Activated CD8-positive, alpha-beta T cell treated with anti-CD3 and anti-CD28 coated beads for 36 hours (primary cell): ENCODE results near the gene PARD3. TPM values are rescaled to one million over a fixed set of nuclear protein-coding genes. Genes with fewer than 3 reads are reported as not detected.

Source experiments
- ATAC-seq: fragments of 200-7000 bp; cut with Tn5 transposase; one replicate; pipeline ENCODE4 v1.10.0; 2021; ENCODE audit warnings: mild to moderate bottlenecking, moderate library complexity
- CTCF ChIA-PET: fragments of 350-600 bp; sonication (Branson Sonifier 250); formaldehyde crosslinking; loops from one replicate; lab custom pipeline; 2021; ENCODE audit warnings: antibody characterized with exemption; lab: Charles Lee
- POLR2A ChIA-PET: fragments of 350-600 bp; sonication (Branson Sonifier 250); formaldehyde crosslinking; loops from one replicate; lab custom pipeline; 2021; ENCODE audit warnings: antibody characterized with exemption; lab: Charles Lee
- DNase-seq: peaks from one replicate; pipeline ENCODE4 v3.0.0-alpha.2; 2020
- H3K27ac Mint-ChIP-seq: one replicate; pipeline ENCODE4 v1.8.0; 2021; ENCODE audit warnings: mild to moderate bottlenecking, mixed read lengths
- H3K27me3 Mint-ChIP-seq: one replicate; pipeline ENCODE4 v1.8.0; 2021; ENCODE audit warnings: mixed read lengths
- H3K36me3 Mint-ChIP-seq: one replicate; pipeline ENCODE4 v1.8.0; 2021; ENCODE audit warnings: low read depth, mixed read lengths
- H3K4me1 Mint-ChIP-seq: one replicate; pipeline ENCODE4 v1.8.0; 2021; ENCODE audit warnings: low read depth, mixed read lengths
- H3K4me3 Mint-ChIP-seq: one replicate; pipeline ENCODE4 v1.8.0; 2021; ENCODE audit warnings: mild to moderate bottlenecking, moderate library complexity, mixed read lengths
- H3K9me3 Mint-ChIP-seq: one replicate; pipeline ENCODE4 v1.8.0; 2021; ENCODE audit warnings: mixed read lengths
- CTCF ChIP-seq: fragments of 200-600 bp; IDR thresholded peaks from one replicate; pipeline ENCODE4 v1.8.0; 2022; ENCODE audit warnings: antibody characterized with exemption, mild to moderate bottlenecking
- intact Hi-C: fragments of 100-400 bp; cut with micrococcal nuclease; formaldehyde crosslinking; loops from one replicate; pipeline ENCODE4 v1.10.0; 2022
- total RNA-seq, 2 experiments: library from RNA; stranded (reverse); gene quantifications; one replicate each; pipeline ENCODE4 v1.2.3, GENCODE V29; 2021

The PARD3 gene
- total RNA-seq, 2 experiments from 2014 or later: 1.6 to 2.0 TPM

- H3K27ac Mint-ChIP-seq: no peak overlapping the region
- H3K4me1 Mint-ChIP-seq: peaks cover 1% of the 10 kb centered on the region
- intact Hi-C loops: no loop called here
- H3K27me3 Mint-ChIP-seq: peaks cover 2% of the 10 kb centered on the region
- no peak for TF ChIP-seq CTCF
- H3K9me3 Mint-ChIP-seq: no peaks in the 10 kb centered on the region
- ChIA-PET POLR2A (interaction anchor here (0.5 kb wide), 1 partner anchor 19 kb away, joined by 3 read pairs; no protein-coding TSS in a partner anchor), CTCF (no interaction called here)
- ATAC-seq: no peak
- no peaks in the 10 kb centered on the region for H3K36me3 Mint-ChIP-seq
- DNase-seq: no peak
- H3K4me3 Mint-ChIP-seq: no peak overlapping the region
Measured at GRCh38 chr10:34200355-34200901, 614.7 kb downstream of the PARD3 start.

GRCh38 chr10:34198953-34199352 lies 616.1 kb downstream of the PARD3 start:
- POLR2A ChIA-PET: interaction anchor here (1.2 kb wide), 1 partner anchor 20 kb away, joined by 3 read pairs; no protein-coding TSS in a partner anchor
- H3K27ac Mint-ChIP-seq: no peak overlapping the region
- H3K4me3 Mint-ChIP-seq: no peak overlapping the region
- H3K27me3 Mint-ChIP-seq: peaks cover 2% of the 10 kb centered on the region
- DNase-seq (no peak), ATAC-seq (no peak)
- H3K4me1 Mint-ChIP-seq: no peaks in the 10 kb centered on the region
- no peaks in the 10 kb centered on the region for H3K9me3 Mint-ChIP-seq
- intact Hi-C loops: no loop called here
- no peak for TF ChIP-seq CTCF
- CTCF ChIA-PET: interaction anchor here (2.1 kb wide), 1 partner anchor 439 kb away, joined by 5 read pairs; no protein-coding TSS in a partner anchor
- H3K36me3 Mint-ChIP-seq: no peaks in the 10 kb centered on the region

- Mint-ChIP-seq H3K4me3 (no peak overlapping the region), H3K27me3 (peaks cover 2% of the 10 kb centered on the region), H3K27ac (no peak overlapping the region), H3K9me3 (no peaks in the 10 kb centered on the region), H3K4me1 (no peaks in the 10 kb centered on the region), H3K36me3 (no peaks in the 10 kb centered on the region)
- CTCF ChIA-PET: interaction anchor here (0.6 kb wide), 1 partner anchor 12 kb away, joined by 3 read pairs; no protein-coding TSS in a partner anchor
- no peak for DNase-seq
- TF ChIP-seq CTCF: no peak
- POLR2A ChIA-PET: no interaction called here
- no peak for ATAC-seq
- intact Hi-C loops: no loop called here
Measured at GRCh38 chr10:34196058-34196433, 619.0 kb downstream of the PARD3 start.

- ATAC-seq (no peak), DNase-seq (no peak)
- Mint-ChIP-seq H3K9me3 (no peaks in the 10 kb centered on the region), H3K4me1 (no peaks in the 10 kb centered on the region), H3K36me3 (no peaks in the 10 kb centered on the region), H3K4me3 (no peak overlapping the region), H3K27ac (no peak overlapping the region), H3K27me3 (peaks cover 2% of the 10 kb centered on the region)
- POLR2A ChIA-PET: no interaction called here
- CTCF ChIA-PET: interaction anchor here (0.6 kb wide), 1 partner anchor 12 kb away, joined by 3 read pairs; no protein-coding TSS in a partner anchor
- intact Hi-C loops: no loop called here
- TF ChIP-seq CTCF: no peak
Measured at GRCh38 chr10:34195364-34196057, 619.6 kb downstream of the PARD3 start.

GRCh38 chr10:34193931-34194626 lies 621.0 kb downstream of the PARD3 start:
- no peaks in the 10 kb centered on the region for H3K4me1 Mint-ChIP-seq
- POLR2A ChIA-PET: no interaction called here
- no peaks in the 10 kb centered on the region for H3K36me3 Mint-ChIP-seq
- no peak overlapping the region for H3K4me3 Mint-ChIP-seq
- CTCF ChIA-PET: no interaction called here
- H3K27me3 Mint-ChIP-seq: peaks cover 2% of the 10 kb centered on the region
- intact Hi-C loops: no loop called here
- H3K9me3 Mint-ChIP-seq: no peaks in the 10 kb centered on the region
- DNase-seq (no peak), ATAC-seq (no peak)
- no peak for TF ChIP-seq CTCF
- no peak overlapping the region for H3K27ac Mint-ChIP-seq
